Mesenchymal stem cell (in vitro differentiated cells and primary cell): ENCODE results near the gene RTL1.

Source experiments
- DNase-seq: peaks from one replicate; pipeline ENCODE4 v3.0.0-alpha.2; 2013
- H2AFZ ChIP-seq: one replicate; pipeline ENCODE4 v1.6.1; 2013; ENCODE audit warnings: low read depth, mild to moderate bottlenecking, control low read depth, inconsistent platforms, low read length, moderate library complexity
- H2AK5ac ChIP-seq: 2 replicates; pipeline ENCODE4 v1.6.1; 2013; ENCODE audit warnings: low read length, moderate library complexity, mild to moderate bottlenecking, inconsistent platforms; ENCODE audit not compliant: severe bottlenecking
- H2BK120ac ChIP-seq: one replicate; pipeline ENCODE4 v1.6.1; 2013; ENCODE audit warnings: low read depth, mild to moderate bottlenecking, inconsistent platforms, low read length, moderate library complexity
- H2BK12ac ChIP-seq, 2 experiments: one replicate each; pipeline ENCODE4 v1.6.1; 2013; ENCODE audit warnings: inconsistent platforms in 2 of 2, low read length in 2 of 2, mild to moderate bottlenecking in 2 of 2, moderate library complexity in 2 of 2, control low read depth in 1 of 2
- H2BK15ac ChIP-seq: one replicate; pipeline ENCODE4 v1.6.1; 2013; ENCODE audit warnings: mild to moderate bottlenecking, low read depth, inconsistent platforms; ENCODE audit not compliant: poor library complexity, severe bottlenecking
- H2BK5ac ChIP-seq: 2 replicates; pipeline ENCODE4 v1.6.1; 2013; ENCODE audit warnings: low read depth, mild to moderate bottlenecking, low read length, control low read depth, inconsistent platforms; ENCODE audit not compliant: poor library complexity, severe bottlenecking
- H3K14ac ChIP-seq, 2 experiments: one replicate each; pipeline ENCODE4 v1.6.1; 2013; ENCODE audit warnings: inconsistent platforms in 2 of 2, low read length in 2 of 2, control low read depth in 1 of 2, mild to moderate bottlenecking in 1 of 2, moderate library complexity in 1 of 2
- H3K18ac ChIP-seq, 2 experiments: one replicate each; pipeline ENCODE4 v1.6.1; 2013; ENCODE audit warnings: inconsistent platforms in 2 of 2, low read length in 2 of 2, control low read depth in 1 of 2, low read depth in 1 of 2, mild to moderate bottlenecking in 1 of 2
- H3K23ac ChIP-seq, 2 experiments: one replicate each; pipeline ENCODE4 v1.6.1; 2013; ENCODE audit warnings: inconsistent platforms in 2 of 2, low read length in 2 of 2, mild to moderate bottlenecking in 2 of 2, moderate library complexity in 2 of 2, control low read depth in 1 of 2
- H3K27ac ChIP-seq: 2 replicates; pipeline ENCODE4 v1.5.1; 2013; ENCODE audit warnings: mild to moderate bottlenecking, moderate library complexity, low read length, control low read depth, inconsistent platforms; ENCODE audit not compliant: poor library complexity, severe bottlenecking
- H3K27me3 ChIP-seq, 2 experiments: 2 replicates each; pipeline versions ENCODE4 v1.6.1 to v1.7.0; 2013; ENCODE audit warnings: low read length in 2 of 2, mild to moderate bottlenecking in 2 of 2, moderate library complexity in 2 of 2, control low read depth in 1 of 2, inconsistent platforms in 1 of 2; ENCODE audit not compliant: control insufficient read depth in 1 of 2, insufficient read depth in 1 of 2
- H3K36me3 ChIP-seq, 2 experiments: 2 replicates each; pipeline versions ENCODE4 v1.6.1 to v1.7.0; 2013; ENCODE audit warnings: low read length in 2 of 2, control low read depth in 1 of 2, inconsistent platforms in 1 of 2, low read depth in 1 of 2, mild to moderate bottlenecking in 1 of 2; ENCODE audit not compliant: insufficient read depth in 2 of 2, control insufficient read depth in 1 of 2
- H3K4ac ChIP-seq, 2 experiments: one replicate each; pipeline ENCODE4 v1.6.1; 2013; ENCODE audit warnings: inconsistent platforms in 2 of 2, low read length in 2 of 2, mild to moderate bottlenecking in 2 of 2, moderate library complexity in 2 of 2, control low read depth in 1 of 2, low read depth in 1 of 2
- H3K4me1 ChIP-seq: 2 replicates; pipeline ENCODE4 v1.6.1; 2013; ENCODE audit warnings: low read depth, low read length, control low read depth; ENCODE audit not compliant: control insufficient read depth, insufficient read depth
- H3K4me2 ChIP-seq: 2 replicates; pipeline ENCODE4 v1.6.1; 2013; ENCODE audit warnings: low read length, mild to moderate bottlenecking, inconsistent platforms; ENCODE audit not compliant: poor library complexity, severe bottlenecking
- H3K4me3 ChIP-seq, 2 experiments: 2 replicates each; pipeline versions ENCODE4 v1.5.1 to v1.7.0; 2013; ENCODE audit warnings: low read length in 2 of 2, mild to moderate bottlenecking in 2 of 2, control low read depth in 1 of 2, low read depth in 1 of 2; ENCODE audit not compliant: insufficient read depth in 1 of 2
- H3K79me1 ChIP-seq: replicated peaks from 2 replicates; pipeline ENCODE4 v1.6.1; 2013; ENCODE audit warnings: mild to moderate bottlenecking, control low read depth, low read length, inconsistent platforms; ENCODE audit not compliant: poor library complexity, severe bottlenecking
- H3K9ac ChIP-seq: 2 replicates; pipeline ENCODE4 v1.7.0; 2013; ENCODE audit warnings: mild to moderate bottlenecking, low read length, moderate library complexity
- H3K9me3 ChIP-seq: 2 replicates; pipeline ENCODE4 v1.7.0; 2013; ENCODE audit warnings: mild to moderate bottlenecking, low read length; ENCODE audit not compliant: control insufficient read depth
- H4K8ac ChIP-seq: one replicate; pipeline ENCODE4 v1.6.1; 2013; ENCODE audit warnings: inconsistent platforms, mild to moderate bottlenecking, low read length, moderate library complexity
- H4K91ac ChIP-seq: one replicate; pipeline ENCODE4 v1.6.1; 2013; ENCODE audit warnings: mild to moderate bottlenecking, low read length, inconsistent platforms
- WGBS: methylation state at CpG from one replicate; pipeline ENCODE4 v1.1.7; 2013; ENCODE audit warnings: mixed read lengths; 5-methylcytosine and 5-hydroxymethylcytosine counted together

Gene RTL1

DNA sequence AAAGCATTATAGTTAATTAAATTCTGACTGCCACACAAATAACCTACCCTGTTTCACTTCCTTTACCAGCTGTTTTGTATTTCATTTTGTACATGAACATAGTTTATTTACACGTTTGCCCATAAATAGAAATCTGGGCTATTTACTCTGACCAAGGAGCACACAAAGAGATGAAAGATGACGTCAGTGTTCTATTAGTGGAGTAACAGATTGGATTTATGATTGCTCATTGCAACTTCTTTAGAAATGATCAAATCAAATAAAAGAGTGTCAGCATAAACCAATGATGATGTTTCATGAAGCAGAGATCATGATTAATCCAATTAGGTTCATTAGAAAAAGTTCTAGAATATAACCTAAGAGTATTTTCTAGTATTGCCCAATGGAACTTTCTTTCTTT lies 12.0 kb upstream of the RTL1 start:
- Histone ChIP-seq H3K4me1 (peaks cover 8% of the 10 kb centered on the region), H3K18ac (no peak overlapping the region), H2BK15ac (no peak overlapping the region)

GRCh38 chr14:100914597-100915021 lies 11.1 kb upstream of the RTL1 start:
- Histone ChIP-seq H2BK15ac (no peak overlapping the region), H2AK5ac (no peak overlapping the region), H3K14ac (no peak overlapping the region), H3K27ac (no peak overlapping the region), H2AFZ (no peak overlapping the region), H3K9me3 (no peaks in the 10 kb centered on the region), H4K8ac (no peak overlapping the region), H2BK120ac (no peak overlapping the region), H3K79me1 (no peaks in the 10 kb centered on the region), H3K27me3 (no peaks in the 10 kb centered on the region), H4K91ac (no peak overlapping the region), H3K4me3 (no peak overlapping the region), H3K9ac (no peak overlapping the region), H3K4me1 (peaks cover 8% of the 10 kb centered on the region), H3K4ac (no peak overlapping the region), H3K4me2 (no peak overlapping the region), H3K23ac (no peak overlapping the region), H3K18ac (no peak overlapping the region), H2BK5ac (no peak overlapping the region), H3K36me3 (peaks cover 0 to 87% of the 10 kb centered on the region in 2 experiments), H2BK12ac (no peak overlapping the region)
- 73% methylated on average over 3 of the region's 3 CpGs for WGBS
- no peak for DNase-seq

More for the DNA sequence above, 12.0 kb upstream of the RTL1 start:
- Histone ChIP-seq H3K9ac (no peak overlapping the region), H3K4ac (no peak overlapping the region), H3K36me3 (peaks cover 0 to 85% of the 10 kb centered on the region in 2 experiments), H3K79me1 (no peaks in the 10 kb centered on the region), H2AFZ (no peak overlapping the region), H4K8ac (no peak overlapping the region), H2BK5ac (no peak overlapping the region), H3K9me3 (no peaks in the 10 kb centered on the region), H3K23ac (no peak overlapping the region), H2BK12ac (no peak overlapping the region), H3K4me2 (no peak overlapping the region), H3K4me3 (no peak overlapping the region), H3K27me3 (no peaks in the 10 kb centered on the region), H3K14ac (no peak overlapping the region), H2AK5ac (no peak overlapping the region), H3K27ac (no peak overlapping the region), H2BK120ac (no peak overlapping the region), H4K91ac (no peak overlapping the region)
- WGBS: 88% methylated on average over 2 of the region's 2 CpGs
- no peak for DNase-seq

- Histone ChIP-seq H3K23ac (no peak overlapping the region), H3K4me1 (peaks cover 8% of the 10 kb centered on the region), H3K14ac (no peak overlapping the region), H4K8ac (no peak overlapping the region), H3K4ac (no peak overlapping the region), H3K18ac (no peak overlapping the region), H3K79me1 (no peaks in the 10 kb centered on the region), H3K27me3 (peaks cover 0 to 2% of the 10 kb centered on the region in 2 experiments), H2AFZ (no peak overlapping the region), H3K9me3 (no peaks in the 10 kb centered on the region), H3K4me3 (no peak overlapping the region), H2AK5ac (no peak overlapping the region), H3K36me3 (peaks cover 2 to 96% of the 10 kb centered on the region in 2 experiments), H2BK12ac (no peak overlapping the region), H2BK15ac (no peak overlapping the region), H3K9ac (no peak overlapping the region), H3K4me2 (no peak overlapping the region), H2BK5ac (no peak overlapping the region), H2BK120ac (no peak overlapping the region), H4K91ac (no peak overlapping the region), H3K27ac (no peak overlapping the region)
- DNase-seq: no peak
- WGBS: 73% methylated on average over 6 of the region's 8 CpGs
Observed at GRCh38 chr14:100911665-100912316, 8.3 kb upstream of the RTL1 start.

DNA sequence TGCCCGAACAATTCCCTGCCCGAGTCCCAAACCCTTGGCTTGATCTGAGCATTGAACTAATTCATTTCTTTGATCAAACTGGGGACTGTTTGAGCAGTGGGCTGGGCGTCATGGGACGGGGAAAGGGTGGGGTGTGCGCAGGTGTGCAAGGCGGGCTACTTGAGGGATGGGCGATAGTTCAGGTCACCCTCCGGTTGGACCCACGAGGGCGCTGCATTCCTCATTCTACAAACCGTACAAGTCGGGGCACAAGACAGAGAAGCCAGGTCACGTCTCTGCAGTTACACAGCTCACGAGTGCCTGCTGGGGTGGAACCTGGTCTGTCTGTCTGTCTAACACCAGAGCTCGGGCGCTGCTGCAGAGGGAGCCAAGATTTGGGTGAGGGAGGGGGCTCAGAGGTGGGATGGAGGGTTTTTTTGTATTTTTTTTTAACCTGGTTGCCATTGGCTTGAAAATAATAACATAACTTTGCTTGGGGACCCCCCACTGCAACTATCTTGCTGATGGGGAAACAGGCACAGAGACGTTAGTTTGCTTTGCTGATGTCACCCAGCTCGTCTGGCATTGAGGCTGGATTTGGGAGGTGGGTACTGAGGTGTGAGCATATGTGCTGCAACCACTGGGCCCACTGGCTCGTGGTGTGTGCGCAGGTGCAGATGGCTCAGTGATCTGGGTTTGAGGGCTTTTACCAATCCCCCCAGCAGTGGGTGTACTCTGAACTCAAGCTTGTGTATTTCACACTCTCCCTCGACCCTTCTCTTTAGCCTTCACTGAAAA lies 7.6 kb upstream of the RTL1 start:
- Histone ChIP-seq H2BK120ac (no peak overlapping the region), H3K36me3 (peaks cover 2 to 98% of the 10 kb centered on the region in 2 experiments), H3K79me1 (no peaks in the 10 kb centered on the region), H3K4me2 (no peak overlapping the region), H3K14ac (no peak overlapping the region), H3K23ac (no peak overlapping the region), H3K27ac (no peak overlapping the region), H3K4ac (no peak overlapping the region), H3K9me3 (no peaks in the 10 kb centered on the region), H4K8ac (no peak overlapping the region), H3K18ac (no peak overlapping the region), H2BK12ac (no peak overlapping the region), H2BK15ac (no peak overlapping the region), H2AFZ (no peak overlapping the region), H3K9ac (no peak overlapping the region), H3K4me1 (peaks cover 8% of the 10 kb centered on the region), H4K91ac (no peak overlapping the region), H2BK5ac (no peak overlapping the region), H3K27me3 (peaks cover 5 to 9% of the 10 kb centered on the region in 2 experiments), H3K4me3 (no peak overlapping the region), H2AK5ac (no peak overlapping the region)
- WGBS: 87% methylated on average over 20 of the region's 21 CpGs
- no peak for DNase-seq
